SK-N-DZ (cell line): ENCODE results near the gene CIART.
"Not testable (repeated sequence)": the region's sequence is repeated elsewhere in the genome, so short reads cannot be mapped to it uniquely, and the experiment has no call there.

ENCODE experiments used
- DNase-seq: peaks from one replicate; pipeline ENCODE4 v3.0.0-alpha.2; 2015; ENCODE audit warnings: low spot score

CIART gene

DNA sequence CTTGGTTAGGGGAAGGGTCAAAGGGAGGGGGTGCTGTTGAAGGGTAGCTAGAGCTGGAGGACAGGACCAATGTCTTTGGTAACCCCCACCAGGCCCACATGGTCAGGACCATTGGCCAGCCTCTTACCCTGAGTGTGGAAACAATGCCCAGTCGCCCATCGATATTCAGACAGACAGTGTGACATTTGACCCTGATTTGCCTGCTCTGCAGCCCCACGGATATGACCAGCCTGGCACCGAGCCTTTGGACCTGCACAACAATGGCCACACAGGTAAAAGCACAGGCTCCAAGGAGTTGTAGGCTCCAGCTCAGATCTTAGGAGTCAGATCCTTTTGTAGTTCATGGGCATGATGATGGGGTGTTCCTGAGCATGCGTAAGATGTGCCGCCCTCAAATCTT lies 21.0 kb upstream of the CIART start:
- DNase-seq, result no peak

DNA sequence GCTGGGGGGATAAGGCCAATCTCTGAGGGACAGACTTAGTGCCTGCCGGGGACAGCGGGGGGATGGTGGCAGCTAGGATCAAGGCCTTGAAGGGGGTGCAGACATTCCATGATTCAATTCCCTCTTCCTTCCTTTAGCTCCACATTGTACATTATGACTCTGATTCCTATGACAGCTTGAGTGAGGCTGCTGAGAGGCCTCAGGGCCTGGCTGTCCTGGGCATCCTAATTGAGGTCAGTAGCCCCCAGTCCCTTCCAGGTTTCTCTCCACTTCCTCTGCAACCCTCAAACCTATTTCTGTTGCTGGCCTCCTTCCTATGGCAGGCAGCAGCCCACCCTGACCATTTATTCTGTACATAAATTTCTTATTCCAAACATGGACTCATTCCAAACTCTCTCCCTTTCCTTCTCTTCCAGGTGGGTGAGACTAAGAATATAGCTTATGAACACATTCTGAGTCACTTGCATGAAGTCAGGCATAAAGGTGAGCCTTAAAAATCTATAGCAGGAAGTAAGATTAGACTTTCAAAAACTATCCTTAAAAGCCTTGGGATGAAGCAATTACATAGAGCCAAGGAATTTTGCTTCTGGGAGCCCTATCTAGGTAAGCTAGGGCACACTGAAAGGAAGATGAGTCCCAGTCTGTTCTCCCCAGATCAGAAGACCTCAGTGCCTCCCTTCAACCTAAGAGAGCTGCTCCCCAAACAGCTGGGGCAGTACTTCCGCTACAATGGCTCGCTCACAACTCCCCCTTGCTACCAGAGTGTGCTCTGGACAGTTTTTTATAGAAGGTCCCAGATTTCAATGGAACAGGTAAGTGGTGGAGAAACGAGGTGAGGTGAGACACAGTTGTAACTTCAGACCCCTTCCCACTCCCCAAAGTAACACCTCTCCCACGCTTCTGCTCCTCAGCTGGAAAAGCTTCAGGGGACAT lies 19.7 kb upstream of the CIART start:
- DNase-seq, result no peak

DNA sequence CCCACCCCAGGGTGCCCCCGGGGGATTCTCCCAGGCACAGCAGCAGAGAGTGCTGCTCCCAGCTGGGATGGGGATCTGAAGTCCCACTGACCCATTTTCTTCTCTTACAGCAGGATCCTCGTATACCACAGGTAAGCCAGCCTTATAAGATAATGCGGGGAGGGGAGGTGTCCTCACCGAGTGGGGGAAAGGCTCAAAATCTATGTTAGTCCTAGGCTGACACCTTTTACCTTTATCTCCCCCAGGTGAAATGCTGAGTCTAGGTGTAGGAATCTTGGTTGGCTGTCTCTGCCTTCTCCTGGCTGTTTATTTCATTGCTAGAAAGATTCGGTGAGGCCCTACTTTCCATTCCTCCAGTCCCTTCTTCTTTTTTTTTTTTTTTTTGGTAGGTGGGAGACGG lies 18.8 kb upstream of the CIART start:
- DNase-seq, result no peak

DNA sequence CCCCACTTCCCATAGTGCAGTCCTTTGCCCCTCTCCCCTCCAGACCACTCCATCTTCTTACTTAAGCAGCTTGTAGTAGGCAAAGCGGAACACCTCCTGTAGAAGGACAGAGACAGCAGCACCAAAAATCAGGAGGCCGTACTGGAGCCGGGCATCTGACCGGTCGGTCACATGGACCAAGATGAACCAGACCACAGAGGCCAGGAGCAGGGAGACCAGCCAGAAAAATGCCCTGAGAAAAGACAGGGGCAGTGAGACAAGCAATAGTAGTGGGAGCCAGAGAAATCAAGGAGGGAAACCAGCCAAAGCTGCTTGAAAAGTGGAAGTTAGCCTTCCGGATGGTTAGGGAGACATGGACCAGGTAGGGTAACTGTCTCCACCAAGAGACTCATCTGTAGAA lies 14.5 kb upstream of the CIART start:
- no peak for DNase-seq

DNA sequence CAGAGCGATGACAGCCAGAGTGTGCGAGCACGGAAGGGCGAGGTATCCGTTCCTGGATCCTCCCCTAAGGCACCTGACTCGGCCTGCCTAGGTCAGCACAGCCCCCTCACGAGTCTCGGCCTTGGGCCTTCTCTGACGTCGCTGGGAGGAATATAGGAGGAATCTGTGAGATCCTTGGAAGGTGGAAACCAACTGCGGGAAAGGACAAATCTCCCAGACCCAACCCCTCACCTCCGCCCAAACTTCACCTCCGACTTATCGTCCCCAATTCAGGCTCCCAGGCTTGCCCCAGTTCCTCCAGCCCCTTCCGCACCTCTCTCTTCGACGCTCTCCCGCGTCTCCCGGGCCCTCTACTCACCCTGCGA lies 14.0 kb upstream of the CIART start:
- DNase-seq, result no peak

DNA sequence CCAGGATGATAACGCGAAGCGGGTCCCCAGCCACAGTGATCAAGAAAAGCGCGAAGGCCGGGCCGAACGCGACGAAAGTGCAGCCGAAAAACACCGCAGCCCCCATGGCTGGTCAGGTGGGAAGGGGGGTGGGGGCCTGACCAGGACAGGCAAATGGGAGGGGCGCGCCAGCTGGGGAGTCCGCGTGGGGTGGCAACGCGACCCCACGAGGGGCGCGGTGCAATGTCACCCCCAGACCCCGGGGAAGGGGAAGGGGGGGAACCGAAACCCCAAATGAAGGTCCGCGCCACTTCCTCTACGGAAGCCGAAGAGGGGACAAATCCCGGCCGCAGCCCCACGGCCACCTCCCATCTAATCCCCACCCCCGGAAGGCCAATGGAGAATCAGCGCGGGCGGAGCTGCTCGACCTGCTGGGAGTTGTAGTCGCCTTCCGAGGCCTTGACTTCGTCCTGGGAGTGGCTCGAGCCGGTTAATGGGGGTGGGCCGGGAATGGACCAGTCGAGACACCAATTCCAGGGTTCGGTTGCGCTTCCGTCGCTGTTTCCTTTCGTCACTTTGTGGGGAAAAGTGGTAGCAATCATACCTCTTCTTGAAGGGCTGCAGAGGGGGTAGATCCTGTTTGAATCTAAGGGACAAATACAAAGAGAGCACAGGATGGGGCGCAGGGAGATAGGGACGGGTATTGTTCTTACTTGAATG lies 13.5 kb upstream of the CIART start, which contains the start of gene APH1A:
Gene APH1A, minus strand, starts transcription at position 312 of the 699 bp plus-strand sequence. Its CDS starts 206 bp downstream, at position 106.
- DNase-seq, result peak; percentile 98

DNA sequence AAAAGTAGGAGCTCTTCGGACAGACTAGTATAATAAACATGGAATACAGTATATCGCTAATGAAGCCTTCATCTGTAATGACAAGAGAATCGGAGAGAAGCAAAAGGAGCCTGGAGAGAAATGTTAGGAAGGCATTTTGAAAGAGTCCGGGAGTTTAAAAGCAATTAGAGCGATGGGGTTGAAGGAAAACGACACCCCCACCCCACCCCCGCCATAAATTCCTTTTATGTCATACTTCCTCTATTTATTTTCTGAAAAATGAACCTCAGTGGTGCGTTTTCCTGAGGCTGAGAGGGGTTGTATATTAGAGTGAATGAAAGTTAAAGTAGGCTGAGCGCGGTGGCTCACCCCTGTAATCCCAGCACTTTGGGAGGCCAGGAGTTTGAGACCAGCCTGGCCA lies 12.9 kb upstream of the CIART start:
- no peak for DNase-seq

DNA sequence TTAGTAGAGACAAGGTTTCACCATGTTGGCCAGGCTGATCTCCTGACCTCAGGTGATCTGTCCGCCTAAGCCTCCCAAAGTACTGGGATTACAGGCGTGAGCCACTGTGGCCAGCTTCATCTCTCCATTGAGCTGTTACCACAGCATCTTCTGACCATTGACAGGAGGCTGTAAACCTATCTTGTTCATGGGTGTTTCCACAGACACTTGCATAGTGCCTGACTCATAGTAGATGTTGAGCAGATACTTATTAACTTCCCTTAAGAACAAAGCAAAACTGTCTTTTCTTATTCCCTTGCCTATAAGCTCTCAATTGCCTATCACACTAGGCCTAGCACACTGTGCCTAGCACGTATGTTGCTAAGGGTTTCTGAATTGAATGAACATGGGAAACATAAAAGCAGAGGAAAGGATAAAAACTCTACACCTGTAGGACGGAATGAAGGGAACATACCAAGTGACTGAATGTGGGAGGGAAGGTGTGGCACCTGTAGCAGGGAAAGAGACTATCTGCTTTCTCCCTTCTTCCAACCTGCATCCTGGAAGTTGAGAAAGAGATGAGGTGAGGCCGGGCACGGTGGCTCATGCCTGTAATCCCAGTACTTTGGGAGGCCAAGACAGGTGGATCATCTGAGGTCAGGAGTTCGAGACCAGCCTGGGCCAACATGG lies 10.9 kb upstream of the CIART start:
- no peak for DNase-seq

DNA sequence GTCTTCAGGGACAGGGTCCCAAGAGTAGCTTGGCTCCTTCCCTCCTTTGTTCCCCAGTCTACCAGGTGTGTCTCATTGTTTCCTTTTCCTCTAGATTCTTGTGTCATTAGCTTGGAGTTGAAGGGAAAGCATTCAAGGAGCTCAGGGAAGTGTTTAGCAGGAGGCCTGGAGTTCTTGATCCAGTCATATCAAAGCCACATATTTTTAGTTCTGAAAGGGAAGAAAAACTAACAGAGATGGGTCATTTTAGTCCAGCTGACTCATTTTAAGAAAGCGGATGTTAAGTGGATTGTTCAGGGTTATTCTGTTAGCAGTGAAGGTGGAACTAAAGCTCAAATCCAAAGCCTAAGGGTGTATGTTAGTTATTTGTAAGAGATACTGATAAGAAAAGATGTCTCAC lies 9.0 kb upstream of the CIART start:
- no peak for DNase-seq

DNA sequence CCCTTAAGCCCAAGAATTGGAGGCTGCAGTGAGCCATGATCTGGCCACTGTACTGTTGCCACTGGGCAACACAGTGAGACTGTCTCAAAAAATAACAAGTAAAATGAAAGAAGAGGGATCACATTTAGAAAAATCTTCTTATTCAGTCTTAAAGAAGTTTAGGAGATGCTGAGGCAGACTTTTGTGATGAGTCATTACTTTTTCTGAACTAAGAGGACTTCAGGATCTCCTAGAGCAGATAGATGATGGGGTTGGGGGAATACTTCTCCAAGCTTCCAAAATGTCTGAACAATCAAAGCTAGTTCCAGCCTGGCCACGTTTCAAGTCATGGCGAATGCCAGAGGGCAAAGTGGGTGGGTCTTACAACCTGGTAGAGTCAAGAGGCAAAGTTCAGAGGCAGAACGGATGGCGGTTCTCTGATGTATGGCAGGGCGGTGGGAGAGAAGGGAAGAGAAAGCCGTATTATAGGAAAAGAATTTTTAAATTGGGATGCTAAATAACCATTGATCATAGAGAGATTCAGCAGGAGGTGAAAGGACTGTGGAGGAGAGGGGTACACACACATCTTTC lies 2.1 kb upstream of the CIART start:
- DNase-seq, result no peak

DNA sequence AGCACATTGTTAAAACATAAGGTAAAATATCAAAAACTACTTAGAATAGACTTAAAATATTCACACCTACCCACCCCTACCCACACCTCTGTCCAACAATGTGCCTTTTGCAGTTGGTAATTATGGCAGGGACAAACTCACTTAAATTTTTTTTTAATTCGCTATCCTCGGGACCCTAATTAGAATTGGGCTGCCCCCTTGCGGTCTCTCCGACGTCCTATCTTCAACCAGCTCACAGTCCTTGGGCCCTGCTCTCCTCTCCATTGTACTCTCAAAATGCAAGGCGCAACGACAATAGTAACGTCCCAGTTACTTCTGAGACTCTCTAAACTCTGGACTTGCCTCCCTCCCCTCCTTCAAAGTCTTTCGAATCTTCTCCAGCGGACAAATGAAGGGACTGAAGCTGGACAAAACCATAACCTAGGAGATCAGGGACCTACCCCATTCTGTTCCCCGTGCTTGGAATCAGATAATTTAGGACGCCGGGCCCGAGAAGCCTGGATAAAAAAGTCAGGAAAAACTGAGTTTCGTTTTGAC lies 1.1 kb upstream of the CIART start:
- peak; percentile 76 for DNase-seq

DNA sequence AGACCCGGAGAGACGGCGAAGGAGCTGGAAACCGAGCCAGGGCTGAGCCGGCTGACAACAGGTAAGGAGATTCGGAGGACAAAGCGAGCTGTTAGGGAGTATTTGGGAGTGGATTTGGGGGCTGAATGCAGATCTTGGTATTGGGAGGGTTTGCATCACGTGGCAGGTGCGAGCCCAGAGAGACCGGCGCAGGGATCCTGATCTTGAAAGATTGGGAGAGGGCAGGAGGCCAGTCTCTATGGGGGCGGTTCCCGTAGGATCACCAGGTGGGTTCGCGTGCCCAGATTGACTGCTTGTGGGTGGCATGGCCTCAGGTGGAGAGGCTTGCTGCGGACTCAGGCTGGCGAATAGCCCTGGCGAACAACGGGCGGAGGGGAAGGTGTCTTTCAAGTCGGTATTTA lies 204 bp downstream of the CIART start:
- DNase-seq, result no peak

DNA sequence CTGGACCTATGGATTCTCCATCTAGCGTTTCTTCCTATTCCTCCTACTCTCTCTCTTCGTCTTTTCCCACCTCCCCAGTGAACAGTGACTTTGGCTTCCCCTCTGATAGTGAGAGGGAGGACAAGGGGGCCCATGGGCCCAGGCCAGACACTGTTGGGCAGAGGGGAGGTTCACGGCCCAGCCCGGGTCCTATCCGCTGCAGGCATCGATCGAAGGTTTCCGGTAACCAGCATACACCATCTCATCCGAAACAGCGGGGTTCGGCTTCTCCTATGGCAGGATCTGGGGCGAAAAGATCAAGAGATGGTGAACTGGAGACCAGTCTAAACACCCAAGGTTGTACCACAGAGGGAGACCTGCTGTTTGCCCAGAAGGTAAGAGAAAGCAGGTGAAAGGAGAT lies 906 bp downstream of the CIART start:
- no peak for DNase-seq

DNA sequence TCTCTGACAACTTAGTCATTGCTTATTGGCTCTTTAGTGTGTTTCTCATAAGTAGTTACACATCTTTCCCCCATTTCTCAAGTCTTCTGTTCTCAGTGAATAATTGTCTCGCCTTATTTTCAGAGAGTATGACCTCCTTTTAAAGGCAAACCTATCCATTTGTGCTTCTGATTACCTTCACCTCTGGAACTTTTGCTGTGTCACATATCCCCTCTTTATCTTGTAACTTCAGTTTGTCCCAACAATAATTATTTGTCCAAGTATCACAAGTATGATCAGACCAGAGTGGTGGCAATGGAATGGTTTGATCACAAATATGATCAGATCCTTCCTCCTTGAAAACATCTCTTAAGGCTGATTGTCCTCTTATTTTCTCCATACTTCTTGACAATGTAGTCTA lies 6.0 kb downstream of the CIART start:
- no peak for DNase-seq

DNA sequence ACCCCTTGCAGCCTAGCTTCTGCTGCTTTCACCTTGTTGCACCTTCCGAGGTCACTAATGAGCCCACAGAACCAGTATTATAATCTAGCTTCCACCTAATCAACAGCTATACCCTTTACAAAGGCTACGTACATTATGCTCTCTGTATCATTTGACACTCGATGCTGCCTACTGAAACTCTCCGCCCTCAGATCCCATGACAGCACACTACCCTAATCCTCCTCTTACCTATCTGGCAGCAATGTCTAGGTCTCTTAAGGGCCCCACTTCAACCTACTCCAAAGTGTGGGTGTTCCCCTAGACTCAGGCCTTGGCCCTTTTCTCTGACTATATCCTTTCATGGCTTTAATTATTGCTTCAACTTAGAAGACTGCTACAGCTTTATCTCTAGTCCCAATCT lies 6.5 kb downstream of the CIART start:
- no peak for DNase-seq

DNA sequence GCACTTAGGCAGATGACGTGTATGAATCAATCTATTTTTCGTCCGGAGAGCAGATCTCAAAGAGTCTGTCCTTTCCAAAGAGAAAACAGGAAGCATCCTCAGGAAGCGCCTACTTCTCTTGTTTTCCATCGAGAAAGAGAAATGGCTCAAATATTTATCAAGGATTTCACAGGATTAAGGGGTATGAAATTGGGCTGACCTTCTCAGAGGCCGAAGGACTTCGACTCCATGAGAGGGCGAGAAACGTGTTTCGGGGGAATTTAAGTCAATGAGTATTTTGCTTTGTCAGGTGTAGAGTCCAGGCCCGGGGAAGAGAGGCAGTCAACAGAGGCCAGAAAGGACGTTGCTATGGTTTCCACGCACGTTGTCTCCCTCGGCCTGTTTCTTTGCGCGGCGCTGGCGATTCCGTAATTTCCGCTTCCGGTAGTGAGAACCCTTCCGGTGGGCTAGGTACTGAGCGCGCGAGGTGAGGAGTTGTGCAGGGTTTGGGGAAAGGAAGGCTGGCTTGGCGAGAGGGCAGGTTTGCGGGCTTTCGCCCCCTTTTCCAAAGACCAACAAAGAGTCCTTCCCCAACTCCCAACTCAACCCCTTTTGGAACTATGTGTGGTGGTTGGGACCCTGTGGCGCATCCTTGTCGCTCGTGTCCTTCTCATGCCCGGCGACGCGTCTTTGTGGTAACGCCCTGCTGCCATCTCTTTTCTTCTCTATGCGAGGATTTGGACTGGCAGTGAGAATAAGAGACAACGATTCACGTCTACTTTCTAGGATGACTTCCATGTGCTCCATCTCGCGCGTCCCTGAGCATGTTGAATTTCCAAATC lies 11.3 kb downstream of the CIART start, which contains the start of gene MRPS21:
Gene MRPS21, plus strand, starts transcription at position 429 of the 821 bp plus-strand sequence. CDS start 506 bp downstream, outside the sequence.
- peak; percentile 94 for DNase-seq

DNA sequence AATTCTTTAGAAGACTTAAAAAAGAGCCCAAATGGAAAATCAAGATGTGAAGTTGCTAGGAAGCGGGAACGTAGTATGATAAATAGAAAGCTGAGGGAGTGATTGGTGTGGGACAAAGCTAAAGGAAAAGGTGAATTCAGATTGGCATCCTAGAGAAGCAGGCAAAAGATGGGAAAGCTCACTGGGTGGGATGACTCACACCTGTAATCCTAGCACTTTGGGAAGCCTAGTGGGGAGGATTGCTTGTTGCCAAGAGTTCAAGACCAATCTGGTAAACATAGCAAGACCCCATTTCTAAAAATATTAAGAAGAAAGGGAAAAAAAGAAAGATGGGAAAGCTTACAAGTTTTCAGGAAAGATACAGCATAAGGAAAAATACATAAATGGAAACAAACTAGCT lies 13.1 kb downstream of the CIART start:
- no peak for DNase-seq

DNA sequence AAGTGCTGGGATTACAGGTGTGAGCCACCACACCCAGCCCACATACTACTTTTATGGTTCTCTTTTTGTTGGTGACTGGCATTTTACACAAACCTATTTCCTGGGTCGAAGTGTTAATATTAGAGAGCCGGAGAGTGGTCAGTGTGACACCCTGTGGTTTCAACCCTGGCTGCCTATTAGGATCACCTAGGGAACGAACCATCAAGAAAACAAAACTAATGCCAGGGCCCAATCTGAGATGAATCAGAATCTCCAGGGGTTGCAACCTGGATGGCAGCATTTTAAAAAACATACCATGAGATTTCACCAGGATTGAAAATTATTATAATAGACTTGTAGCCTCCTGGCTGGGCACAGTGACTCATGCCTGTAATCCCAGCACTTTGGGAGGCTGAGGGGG lies 17.4 kb downstream of the CIART start:
- no peak for DNase-seq

DNA sequence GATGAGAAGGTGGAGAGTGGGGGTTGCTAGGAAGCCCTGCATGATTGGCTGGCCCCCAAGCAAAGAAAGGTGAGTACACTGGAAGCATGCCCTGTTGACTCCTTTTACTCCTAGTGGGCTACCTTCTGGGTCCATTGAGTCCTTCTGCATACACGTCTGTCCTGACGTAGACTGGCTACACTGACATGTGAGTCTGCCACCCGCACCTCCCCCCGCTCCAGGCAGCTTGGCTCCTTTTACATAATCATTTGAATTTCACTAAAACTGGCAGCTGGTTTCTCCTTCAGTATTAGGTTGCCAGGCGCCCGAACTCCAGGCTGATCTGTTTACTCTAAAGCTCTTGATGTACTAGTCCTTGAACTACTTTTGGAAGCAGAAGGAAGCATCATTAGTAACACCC lies 20.0 kb downstream of the CIART start:
- DNase-seq, result no peak

DNA sequence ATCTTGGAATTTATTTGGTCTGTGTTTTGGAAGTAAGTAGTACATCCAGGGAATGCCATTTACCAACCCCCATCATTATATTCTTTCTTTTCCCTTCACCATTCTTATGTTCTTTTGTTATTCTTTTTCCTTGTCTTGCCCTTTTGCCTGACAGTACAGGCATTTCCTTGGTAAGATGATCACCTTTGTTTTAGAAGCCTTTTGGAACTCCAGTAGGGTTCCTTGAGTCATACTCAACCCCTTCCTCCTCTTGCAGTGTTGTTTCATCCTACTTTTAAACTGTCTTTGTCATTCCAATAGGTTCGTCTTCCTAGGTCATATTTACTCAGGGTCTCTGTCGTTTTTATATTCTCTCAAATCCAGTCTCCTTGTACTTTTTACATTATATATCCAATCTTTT lies 20.5 kb downstream of the CIART start:
- no peak for DNase-seq

DNA sequence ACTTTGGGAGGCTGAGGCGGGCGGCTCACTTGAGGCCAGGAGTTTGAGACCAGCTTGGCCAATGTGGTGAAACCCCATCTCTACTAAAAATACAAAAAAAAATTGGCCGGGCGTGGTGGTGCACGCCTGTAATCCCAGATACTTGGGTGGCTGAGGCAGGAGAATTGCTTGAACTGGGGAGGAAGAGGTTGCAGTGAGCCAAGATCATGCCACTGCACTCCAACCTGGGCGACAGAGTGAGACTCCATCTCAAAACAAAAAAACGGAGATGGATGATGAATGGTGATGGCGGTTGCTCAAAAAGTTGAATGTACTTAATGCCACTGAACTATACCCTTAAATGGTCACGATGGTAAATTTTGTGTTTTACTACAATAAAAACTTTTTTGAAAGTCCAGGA lies 26.2 kb downstream of the CIART start:
- DNase-seq, result not testable (repeated sequence)
